Loucy (cell line): ENCODE data around the gene ARMC5.

Experiments used
- H2AFZ ChIP-seq: fragments of 200-600 bp; sonication (generic); 2 replicates; pipeline ENCODE4 v1.6.0; 2016; ENCODE audit warnings: antibody characterized with exemption, mild to moderate bottlenecking, low read length, moderate library complexity
- H3F3A ChIP-seq: fragments of 200-600 bp; 2 replicates; pipeline ENCODE4 v1.6.0; 2016; ENCODE audit warnings: antibody characterized with exemption, low read depth, mild to moderate bottlenecking
- H3K27me3 ChIP-seq: fragments of 200-600 bp; sonication (generic); 2 replicates; pipeline ENCODE4 v1.6.1; 2014; ENCODE audit warnings: low read length, mild to moderate bottlenecking; ENCODE audit not compliant: insufficient read depth, poor library complexity, severe bottlenecking
- H3K36me3 ChIP-seq: fragments of 200-600 bp; sonication (generic); 2 replicates; pipeline ENCODE4 v1.6.1; 2016; ENCODE audit warnings: low read length; ENCODE audit not compliant: insufficient read depth
- H3K4me1 ChIP-seq: fragments of 200-600 bp; sonication (generic); 2 replicates; pipeline ENCODE4 v1.5.1; 2014; ENCODE audit warnings: low read length, mild to moderate bottlenecking; ENCODE audit not compliant: insufficient read depth, poor library complexity, severe bottlenecking
- H3K4me2 ChIP-seq: fragments of 200-600 bp; sonication (generic); 2 replicates; pipeline ENCODE4 v1.6.0; 2014; ENCODE audit warnings: antibody characterized with exemption, low read length, low read depth, mild to moderate bottlenecking; ENCODE audit not compliant: poor library complexity, severe bottlenecking
- H3K4me3 ChIP-seq: fragments of 200-600 bp; sonication (generic); 2 replicates; pipeline ENCODE4 v1.5.1; 2014; ENCODE audit warnings: low read length, mild to moderate bottlenecking, mixed read lengths; ENCODE audit not compliant: poor library complexity, severe bottlenecking
- H3K79me2 ChIP-seq: fragments of 200-600 bp; sonication (generic); 2 replicates; pipeline ENCODE4 v1.6.1; 2014; ENCODE audit warnings: low read length; ENCODE audit not compliant: insufficient read depth
- H3K9ac ChIP-seq: fragments of 200-600 bp; sonication (generic); 2 replicates; pipeline ENCODE4 v1.6.0; 2014; ENCODE audit warnings: mild to moderate bottlenecking, low read depth, low read length, moderate library complexity; ENCODE audit not compliant: poor library complexity, severe bottlenecking
- H3K9me2 ChIP-seq: fragments of 200-600 bp; sonication (generic); replicated peaks from 2 replicates; pipeline ENCODE4 v1.6.1; 2016; ENCODE audit warnings: low read depth, low read length, mixed read lengths
- H3K9me3 ChIP-seq: fragments of 200-600 bp; sonication (generic); 2 replicates; pipeline ENCODE4 v1.6.1; 2014; ENCODE audit warnings: mild to moderate bottlenecking, antibody characterized with exemption, low read length, low read depth; ENCODE audit not compliant: insufficient read depth
- H4K20me1 ChIP-seq: fragments of 200-600 bp; sonication (generic); 2 replicates; pipeline ENCODE4 v1.6.0; 2014; ENCODE audit warnings: antibody characterized with exemption, low read length, mild to moderate bottlenecking; ENCODE audit not compliant: insufficient read depth, poor library complexity, severe bottlenecking
- CTCF ChIP-seq: fragments of 200-600 bp; sonication (generic); conservative IDR thresholded peaks from 2 replicates; pipeline ENCODE4 v1.5.1; 2014; ENCODE audit warnings: mild to moderate bottlenecking, antibody characterized with exemption, low read length
- EZH2phosphoT487 ChIP-seq: fragments of 200-600 bp; IDR thresholded peaks from 2 replicates; pipeline ENCODE4 v1.6.1; 2018; ENCODE audit warnings: antibody characterized with exemption, mild to moderate bottlenecking, moderate library complexity, borderline replicate concordance

Gene ARMC5

GRCh38 chr16:31471875-31472708 is 12.8 kb downstream of the ARMC5 start, which contains the start of gene TGFB1I1:
Gene TGFB1I1 (plus strand): TSS chr16:31472152. CDS start chr16:31472189, 37 bp downstream.
- Histone ChIP-seq H3K27me3 (no peaks in the 10 kb centered on the region), H3K36me3 (no peaks in the 10 kb centered on the region), H3K4me3 (no peak within 1 kb of the TSS), H3K79me2 (peaks cover 17% of the 10 kb centered on the region; the same call in 1 of the 2 replicates), H2AFZ (no peak within 1 kb of the TSS), H3K9me2 (no peaks in the 10 kb centered on the region), H3F3A (no peaks in the 10 kb centered on the region; the same call in 1 of the 2 replicates), H3K4me1 (peaks cover 29% of the 10 kb centered on the region), H3K9ac (no peak within 1 kb of the TSS), H3K9me3 (no peaks in the 10 kb centered on the region), H3K4me2 (no peak within 1 kb of the TSS), H4K20me1 (no peaks in the 10 kb centered on the region)
- TF ChIP-seq EZH2phosphoT487 (no peak), CTCF (no peak)

GRCh38 chr16:31472709-31473203 is 13.5 kb downstream of the ARMC5 start:
- no peak overlapping the region for H3K4me2 ChIP-seq
- H3K4me3 ChIP-seq, result no peak overlapping the region
- no peaks in the 10 kb centered on the region for H3K9me2 ChIP-seq
- no peaks in the 10 kb centered on the region for H3K27me3 ChIP-seq
- H3K36me3 ChIP-seq, result no peaks in the 10 kb centered on the region
- no peaks in the 10 kb centered on the region for H3K9me3 ChIP-seq
- no peak overlapping the region for H2AFZ ChIP-seq
- peaks cover 26% of the 10 kb centered on the region for H3K4me1 ChIP-seq
- TF ChIP-seq EZH2phosphoT487 (no peak), CTCF (0 out of 2 replicates have a peak, but pooled peaks have one; percentile 28)
- H4K20me1 ChIP-seq, result no peaks in the 10 kb centered on the region
- H3K9ac ChIP-seq, result no peak overlapping the region
- peaks cover 15% of the 10 kb centered on the region; the same call in 1 of the 2 replicates for H3K79me2 ChIP-seq
- peaks cover 3% of the 10 kb centered on the region; the same call in 1 of the 2 replicates for H3F3A ChIP-seq

- H3K36me3 ChIP-seq, result no peaks in the 10 kb centered on the region
- no peaks in the 10 kb centered on the region for H3K9me3 ChIP-seq
- H3K79me2 ChIP-seq, result peaks cover 12% of the 10 kb centered on the region; the same call in 1 of the 2 replicates
- H4K20me1 ChIP-seq, result no peaks in the 10 kb centered on the region
- H3K4me3 ChIP-seq, result no peak overlapping the region
- H3K4me1 ChIP-seq, result peaks cover 26% of the 10 kb centered on the region
- no peak for TF ChIP-seq EZH2phosphoT487
- TF ChIP-seq CTCF, result no peak
- H3K27me3 ChIP-seq, result no peaks in the 10 kb centered on the region
- no peak overlapping the region for H3K9ac ChIP-seq
- H3K9me2 ChIP-seq, result no peaks in the 10 kb centered on the region
- no peak overlapping the region for H3K4me2 ChIP-seq
- peaks cover 3% of the 10 kb centered on the region; the same call in 1 of the 2 replicates for H3F3A ChIP-seq
- no peak overlapping the region for H2AFZ ChIP-seq
These were observed 14.1 kb downstream of the ARMC5 start for GRCh38 chr16:31473264-31473984.
